GM12875 (cell line): ENCODE measurements around the gene TAS2R1.
"Not testable (repeated sequence)": the region's sequence is repeated elsewhere in the genome, so short reads cannot be mapped to it uniquely, and the experiment has no call there.

Source experiments
- H3K4me3 ChIP-seq: one replicate; pipeline ENCODE4 v1.5.1; 2011; ENCODE audit warnings: low read depth, low read length, control low read depth
- TF ChIP-seq, protein P1 (sequence below): IDR thresholded peaks from 2 replicates; pipeline ENCODE4 v1.5.1; 2011; ENCODE audit warnings: low read depth, mild to moderate bottlenecking, control low read depth, inconsistent platforms, low read length, moderate library complexity, borderline replicate concordance; ENCODE audit not compliant: insufficient read depth

TAS2R1 gene

GRCh38 chr5:9604416-9604815 lies 25.7 kb downstream of the TAS2R1 start:
- TF ChIP-seq, protein P1, sequence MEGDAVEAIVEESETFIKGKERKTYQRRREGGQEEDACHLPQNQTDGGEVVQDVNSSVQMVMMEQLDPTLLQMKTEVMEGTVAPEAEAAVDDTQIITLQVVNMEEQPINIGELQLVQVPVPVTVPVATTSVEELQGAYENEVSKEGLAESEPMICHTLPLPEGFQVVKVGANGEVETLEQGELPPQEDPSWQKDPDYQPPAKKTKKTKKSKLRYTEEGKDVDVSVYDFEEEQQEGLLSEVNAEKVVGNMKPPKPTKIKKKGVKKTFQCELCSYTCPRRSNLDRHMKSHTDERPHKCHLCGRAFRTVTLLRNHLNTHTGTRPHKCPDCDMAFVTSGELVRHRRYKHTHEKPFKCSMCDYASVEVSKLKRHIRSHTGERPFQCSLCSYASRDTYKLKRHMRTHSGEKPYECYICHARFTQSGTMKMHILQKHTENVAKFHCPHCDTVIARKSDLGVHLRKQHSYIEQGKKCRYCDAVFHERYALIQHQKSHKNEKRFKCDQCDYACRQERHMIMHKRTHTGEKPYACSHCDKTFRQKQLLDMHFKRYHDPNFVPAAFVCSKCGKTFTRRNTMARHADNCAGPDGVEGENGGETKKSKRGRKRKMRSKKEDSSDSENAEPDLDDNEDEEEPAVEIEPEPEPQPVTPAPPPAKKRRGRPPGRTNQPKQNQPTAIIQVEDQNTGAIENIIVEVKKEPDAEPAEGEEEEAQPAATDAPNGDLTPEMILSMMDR: no peak
- H3K4me3 ChIP-seq: no peak overlapping the region

DNA sequence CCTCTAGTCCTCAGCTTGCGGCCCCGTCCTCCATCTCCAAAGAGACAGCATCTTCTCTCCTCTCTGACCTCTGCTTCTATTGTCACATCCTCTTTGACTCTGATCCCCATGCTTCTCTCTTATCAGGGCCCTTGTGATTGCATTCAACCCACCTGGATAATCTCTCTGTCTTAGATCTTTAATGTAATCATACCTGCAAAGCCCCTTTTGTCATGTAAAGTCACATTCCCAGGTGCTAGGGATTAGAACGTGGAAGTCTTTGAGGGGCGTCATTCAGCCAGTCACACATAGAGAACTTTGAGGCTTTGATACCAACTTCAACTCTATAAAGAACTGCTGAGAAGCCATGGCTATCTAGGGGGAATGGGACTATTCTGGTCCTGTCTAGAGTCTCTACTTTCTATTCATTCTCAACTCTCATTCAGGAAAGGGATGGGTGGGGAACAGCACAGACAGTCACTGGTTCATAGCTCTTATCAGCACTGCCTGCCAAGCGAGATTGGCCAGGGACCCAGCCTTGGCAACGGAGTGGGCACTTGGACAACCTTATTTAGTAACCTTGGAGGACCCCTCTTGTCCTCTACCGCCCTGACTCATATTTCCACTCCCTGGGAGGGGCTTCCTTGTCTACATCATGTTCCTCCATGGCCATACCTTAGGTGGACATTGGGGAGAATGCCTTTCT lies 29.0 kb downstream of the TAS2R1 start:
- no peak overlapping the region for H3K4me3 ChIP-seq
- TF ChIP-seq, protein P1: no peak

DNA sequence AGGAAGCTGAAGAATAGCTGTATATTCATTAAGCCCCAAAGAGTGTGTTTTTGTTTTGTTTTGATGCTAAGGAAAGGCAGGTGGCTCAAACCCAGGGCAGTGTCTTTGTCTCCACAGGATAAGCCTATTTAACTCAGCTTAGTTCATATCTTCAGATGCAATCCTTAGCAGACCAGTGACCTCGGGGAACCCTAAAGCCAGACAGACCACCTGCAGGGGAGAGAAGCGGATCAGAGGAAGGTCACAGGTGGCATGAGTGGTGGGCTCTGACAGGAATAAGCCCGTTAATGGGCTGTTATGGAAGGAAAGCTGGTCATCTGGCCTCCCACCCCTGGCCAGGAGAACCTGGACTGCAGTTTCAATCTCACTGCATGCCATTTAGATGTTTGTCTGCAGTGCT lies 30.8 kb downstream of the TAS2R1 start:
- H3K4me3 ChIP-seq: no peak overlapping the region
- TF ChIP-seq, protein P1: no peak

DNA sequence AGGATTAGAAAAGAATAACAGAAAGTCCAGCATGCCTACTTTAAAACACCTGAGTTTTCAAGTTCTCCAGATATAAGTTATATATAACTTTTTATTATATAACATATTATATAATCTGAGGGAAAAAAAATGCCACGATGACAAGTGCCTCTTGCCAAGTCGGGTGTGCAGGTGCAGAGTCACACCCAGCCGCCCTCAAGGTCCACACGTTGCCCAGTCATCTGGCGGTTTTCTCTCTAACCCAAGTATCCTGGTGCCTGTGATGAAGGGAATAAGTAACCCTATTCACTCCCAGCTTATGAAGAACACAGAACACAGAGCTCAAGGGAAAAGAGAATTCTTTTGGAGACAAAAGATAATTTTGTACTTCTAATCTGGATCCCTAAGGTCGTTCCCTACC lies 31.8 kb downstream of the TAS2R1 start:
- not testable (repeated sequence) for H3K4me3 ChIP-seq

DNA sequence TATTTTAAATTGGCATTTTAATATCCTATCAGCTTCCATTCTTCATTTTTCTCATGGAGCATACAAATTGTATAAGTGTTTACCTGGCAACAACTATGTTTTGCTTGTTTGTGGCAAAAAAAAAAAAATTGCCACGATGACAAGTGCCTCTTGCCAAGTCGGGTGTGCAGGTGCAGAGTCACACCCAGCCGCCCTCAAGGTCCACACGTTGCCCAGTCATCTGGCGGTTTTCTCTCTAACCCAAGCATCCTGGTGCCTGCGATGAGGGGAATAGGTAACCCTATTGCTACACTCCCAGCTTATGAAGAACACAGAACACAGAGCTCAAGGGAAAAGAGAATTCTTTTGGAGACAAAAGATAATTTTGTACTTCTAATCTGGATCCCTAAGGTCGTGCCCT lies 32.8 kb downstream of the TAS2R1 start:
- not testable (repeated sequence) for H3K4me3 ChIP-seq

DNA sequence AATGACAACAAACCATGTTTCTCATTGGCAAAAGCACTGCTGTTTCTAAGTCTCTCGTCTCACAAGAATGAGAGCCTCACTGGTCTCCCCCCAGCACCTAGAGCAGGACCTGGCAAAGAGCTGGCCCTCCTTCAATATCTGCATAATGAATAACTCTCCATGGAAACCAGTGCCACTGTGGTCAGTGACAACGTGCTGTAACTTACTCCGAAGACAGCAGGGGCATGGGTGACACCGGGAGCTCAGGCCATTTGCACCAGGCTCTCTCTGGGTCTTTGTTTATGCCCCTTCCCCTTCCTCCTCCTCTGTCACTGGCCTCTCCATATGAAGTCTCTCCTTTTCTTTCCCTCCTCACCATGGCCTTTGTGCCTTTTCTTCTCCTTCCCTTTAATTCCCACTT lies 33.3 kb downstream of the TAS2R1 start:
- TF ChIP-seq, protein P1: no peak
- no peak overlapping the region for H3K4me3 ChIP-seq

DNA sequence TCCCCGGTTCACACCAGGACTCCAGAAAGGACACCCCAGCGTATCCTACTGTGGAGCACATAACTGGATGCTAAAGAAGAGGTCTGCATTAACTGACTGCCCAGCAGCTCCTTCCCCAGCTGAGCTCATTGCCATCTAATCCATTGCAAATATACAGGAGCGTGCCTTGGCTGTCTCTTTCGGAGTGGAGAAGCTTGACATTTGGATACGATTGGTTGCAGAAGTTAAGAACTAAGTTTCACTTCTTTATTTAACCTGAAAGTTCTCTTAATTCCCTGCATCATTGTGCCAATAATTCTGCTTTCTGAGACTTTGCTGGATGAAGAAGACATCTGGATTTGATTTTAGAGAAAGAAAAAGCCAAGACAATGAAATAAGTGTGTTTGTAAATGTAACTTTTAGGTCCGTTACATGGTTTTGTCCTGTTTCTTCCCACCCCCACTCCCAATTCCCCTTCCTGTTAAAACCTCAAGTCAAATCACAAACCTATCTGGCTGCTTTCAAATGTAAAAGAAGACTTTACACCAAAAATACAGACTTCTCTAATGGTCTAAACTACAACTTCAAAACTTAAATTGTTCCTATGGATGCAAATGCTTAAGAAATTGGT lies 33.9 kb downstream of the TAS2R1 start:
- TF ChIP-seq, protein P1: no peak
- H3K4me3 ChIP-seq: no peak overlapping the region

DNA sequence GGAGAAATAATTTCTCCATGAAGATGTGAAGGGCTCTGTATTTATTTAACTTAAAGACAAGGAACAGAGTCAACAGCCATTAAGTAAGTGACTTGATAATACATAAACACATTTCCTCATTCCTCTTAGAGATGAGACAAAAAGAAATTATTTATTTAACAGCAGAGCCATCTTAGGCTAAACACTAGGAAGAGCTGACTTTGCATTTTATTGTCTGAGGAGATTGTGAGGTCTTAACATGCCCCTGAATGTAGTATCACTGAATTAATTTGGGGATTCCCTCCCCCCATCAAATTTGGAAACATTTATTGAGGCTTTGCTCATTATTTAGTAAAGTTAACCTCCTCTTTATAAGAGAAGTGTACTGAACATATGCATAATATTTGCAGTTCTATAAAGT lies 35.2 kb downstream of the TAS2R1 start:
- TF ChIP-seq, protein P1: no peak
- H3K4me3 ChIP-seq: no peak overlapping the region
